ENCODE results near the gene BPIFB4.
"Not testable (repeated sequence)": the region's sequence is repeated elsewhere in the genome, so short reads cannot be mapped to it uniquely, and the experiment has no call there.

Gene BPIFB4

GRCh38 chr20:33079259-33079658 lies at the start of gene BPIFB4:
TSS of gene BPIFB4 (plus strand) at chr20:33079643. CDS start at chr20:33081527, 1,884 bp downstream.
- no peak for DNase-seq (ENCODE audit: low read depth, low spot score)

DNA sequence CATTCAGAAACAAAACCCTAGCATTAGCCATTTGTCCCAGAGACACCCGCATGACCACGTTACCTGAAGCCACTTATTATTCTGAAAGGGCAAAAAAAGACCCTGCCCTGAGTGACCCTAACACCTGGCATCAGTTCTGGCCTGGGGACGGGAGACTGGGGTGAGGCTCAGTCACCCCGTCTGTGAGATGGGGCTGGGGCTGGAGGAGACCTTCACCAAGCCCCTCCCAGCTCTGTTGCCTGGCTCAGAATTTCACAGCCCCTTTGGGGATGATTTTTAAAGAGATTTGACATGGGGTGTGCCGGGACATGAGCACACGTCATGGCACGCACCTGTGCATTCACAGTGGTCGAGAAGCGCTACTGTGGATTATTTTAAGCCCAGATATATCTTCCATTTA lies 49.4 kb upstream of the BPIFB4 start:
- DNase-seq (ENCODE audit: low read depth, low spot score) = no peak

DNA sequence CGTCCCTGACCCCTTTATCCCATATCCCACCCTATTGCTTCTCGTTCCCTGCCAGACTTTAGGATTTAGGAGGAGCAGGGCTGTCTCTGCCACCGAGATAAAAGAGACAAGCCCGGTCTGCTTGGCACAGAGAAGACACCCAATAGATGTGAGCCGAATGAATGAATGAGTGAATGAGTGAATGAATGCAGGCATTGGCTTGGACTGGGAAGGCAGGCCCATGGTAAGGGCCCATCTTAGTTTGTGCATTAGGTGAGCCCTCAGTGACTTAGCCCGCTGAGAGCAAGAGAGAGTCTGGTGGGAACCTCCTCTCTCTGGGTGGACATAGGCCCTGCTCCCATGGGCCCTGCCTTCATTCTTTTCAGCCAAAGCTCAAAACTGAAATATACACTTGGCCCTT lies 48.9 kb upstream of the BPIFB4 start:
- DNase-seq (ENCODE audit: low read depth, low spot score) = no peak

GRCh38 chr20:33031531-33031930 lies 47.9 kb upstream of the BPIFB4 start, which contains the start of gene BPIFB6:
TSS of gene BPIFB6 (plus strand) at chr20:33031648. CDS start at chr20:33031648, 0 bp downstream.
- DNase-seq (ENCODE audit: low read depth, low spot score) = no peak

- no peak for DNase-seq (ENCODE audit: low read depth, low spot score)
Measured at GRCh38 chr20:33032555-33032954, 46.9 kb upstream of the BPIFB4 start.

DNA sequence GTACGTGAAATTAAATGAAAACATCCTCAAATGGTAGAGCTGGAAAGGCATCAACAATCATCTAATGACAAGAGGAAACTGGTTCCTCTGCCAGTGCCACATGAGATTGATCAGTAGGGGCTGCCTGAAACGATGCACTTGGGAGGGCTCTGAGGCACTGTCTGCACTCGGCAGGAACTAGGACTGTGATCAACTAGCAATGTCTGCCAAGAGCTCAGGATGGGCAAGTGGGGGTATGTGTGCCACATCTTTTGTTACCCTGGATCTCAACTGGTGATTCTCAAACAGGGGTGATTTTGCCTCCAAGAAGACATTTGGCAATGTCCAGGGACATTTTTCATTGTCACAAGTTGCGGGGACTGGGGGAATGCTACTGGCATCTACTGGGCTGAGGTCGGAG lies 46.1 kb upstream of the BPIFB4 start:
- DNase-seq (ENCODE audit: low read depth, low spot score) = no peak

DNA sequence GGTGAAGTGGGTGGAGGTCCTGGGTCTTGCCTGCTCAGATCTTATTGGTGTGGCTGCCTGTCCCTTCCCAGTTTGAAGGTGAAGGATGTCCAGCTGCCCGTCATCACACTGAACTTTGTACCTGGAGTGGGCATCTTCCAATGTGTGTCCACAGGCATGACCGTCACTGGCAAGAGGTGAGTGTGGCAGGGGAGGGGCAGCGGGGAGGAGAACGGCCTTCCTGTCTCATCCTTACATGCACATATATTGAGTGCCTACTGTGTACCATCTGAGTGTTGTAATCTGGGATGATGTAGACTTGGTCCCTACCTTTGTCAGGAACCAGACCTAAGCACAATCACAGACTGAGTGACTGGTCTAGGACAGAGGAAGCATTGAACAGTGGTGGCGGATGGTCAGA lies 45.3 kb upstream of the BPIFB4 start:
- no peak for DNase-seq (ENCODE audit: low read depth, low spot score)

DNA sequence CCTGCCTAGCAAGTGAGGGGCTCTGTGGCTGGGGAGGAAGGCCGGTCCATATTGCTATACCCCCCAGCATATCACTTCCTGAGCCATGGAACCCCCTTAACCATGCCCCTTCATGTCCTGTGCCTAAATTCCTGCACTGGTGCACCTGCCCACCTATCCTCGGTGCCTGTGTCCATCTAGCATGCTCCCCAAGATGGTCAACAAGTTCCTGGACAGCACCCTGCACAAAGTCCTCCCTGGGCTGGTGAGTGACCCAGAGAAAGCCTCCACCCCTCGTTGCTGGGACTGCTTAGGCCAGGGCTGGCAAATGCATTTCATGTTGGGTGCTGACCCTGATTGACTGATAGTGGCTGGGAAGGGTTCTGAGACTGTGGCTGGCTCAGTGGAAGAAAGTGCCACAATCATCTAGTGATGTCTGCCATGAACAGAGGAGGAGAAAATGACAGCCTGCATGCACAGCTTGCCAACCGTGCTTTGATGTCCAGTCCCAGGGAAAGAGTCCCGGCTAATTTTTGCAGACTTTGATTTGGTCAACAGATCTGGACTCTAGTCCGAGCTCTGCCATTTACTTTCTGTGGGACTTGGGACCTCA lies 44.4 kb upstream of the BPIFB4 start:
- DNase-seq (ENCODE audit: low read depth, low spot score) = no peak

- no peak for DNase-seq (ENCODE audit: low read depth, low spot score)
Measured at GRCh38 chr20:33037456-33037855, 42.0 kb upstream of the BPIFB4 start.

- no peak for DNase-seq (ENCODE audit: low read depth, low spot score)
Measured at GRCh38 chr20:33038243-33038642, 41.2 kb upstream of the BPIFB4 start.

- no peak for DNase-seq (ENCODE audit: low read depth, low spot score)
Measured at GRCh38 chr20:33042430-33042829, 37.0 kb upstream of the BPIFB4 start.

DNA sequence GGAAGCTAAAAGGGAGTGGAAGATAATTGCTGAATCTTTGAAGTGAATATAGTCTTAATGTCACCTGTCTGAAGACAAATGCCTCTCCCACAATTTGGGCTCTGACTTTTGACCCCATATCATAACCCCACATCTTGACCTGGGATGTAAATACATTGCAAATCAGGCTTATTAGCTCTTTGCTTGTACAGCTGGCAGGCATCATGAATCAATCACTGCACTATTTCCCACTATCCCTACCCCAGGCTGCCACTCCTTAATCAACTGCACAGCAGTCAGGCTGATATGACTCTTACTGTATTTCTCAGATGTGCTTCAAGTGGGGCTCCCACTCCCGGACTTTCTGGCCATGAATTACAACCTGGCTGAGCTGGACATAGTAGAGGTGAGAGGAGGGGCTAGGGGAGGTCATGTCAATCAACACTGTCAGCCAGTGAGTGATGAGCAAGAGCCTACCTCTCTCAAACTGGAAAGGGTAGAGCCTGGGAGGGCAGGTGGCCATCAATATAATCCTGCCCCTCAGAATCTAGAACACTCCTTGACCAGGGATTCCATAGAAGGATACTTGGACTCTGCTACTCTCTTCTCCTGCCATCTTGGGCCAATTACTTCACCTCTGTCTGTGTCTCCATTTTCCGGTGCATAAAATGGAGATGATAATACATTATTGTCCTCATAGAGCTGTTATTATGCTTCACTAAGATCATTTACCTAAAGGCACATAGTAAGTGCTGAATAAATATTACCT lies 36.3 kb upstream of the BPIFB4 start:
- DNase-seq (ENCODE audit: low read depth, low spot score) = no peak

DNA sequence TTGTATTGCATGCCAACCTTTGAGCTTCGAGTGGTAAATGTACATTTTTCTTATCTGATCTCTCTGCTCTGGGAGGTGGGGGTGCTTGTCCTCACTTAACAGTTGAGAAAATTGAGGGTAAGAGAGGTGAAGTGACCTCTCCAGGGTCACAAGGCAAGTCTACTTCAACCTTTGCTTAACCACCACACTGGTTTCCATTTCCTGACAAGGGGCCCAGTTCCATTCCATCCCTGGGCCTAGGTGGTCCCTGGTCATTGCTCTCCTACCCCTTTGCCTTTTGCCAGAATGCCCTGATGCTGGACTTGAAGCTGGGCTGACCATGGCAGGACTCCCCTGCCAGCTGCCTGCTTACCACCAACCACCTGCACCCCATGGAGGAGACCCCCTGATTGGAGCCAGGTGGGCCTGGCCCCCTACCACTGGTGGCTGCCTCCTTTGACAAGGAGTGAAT lies 35.7 kb upstream of the BPIFB4 start:
- no peak for DNase-seq (ENCODE audit: low read depth, low spot score)

DNA sequence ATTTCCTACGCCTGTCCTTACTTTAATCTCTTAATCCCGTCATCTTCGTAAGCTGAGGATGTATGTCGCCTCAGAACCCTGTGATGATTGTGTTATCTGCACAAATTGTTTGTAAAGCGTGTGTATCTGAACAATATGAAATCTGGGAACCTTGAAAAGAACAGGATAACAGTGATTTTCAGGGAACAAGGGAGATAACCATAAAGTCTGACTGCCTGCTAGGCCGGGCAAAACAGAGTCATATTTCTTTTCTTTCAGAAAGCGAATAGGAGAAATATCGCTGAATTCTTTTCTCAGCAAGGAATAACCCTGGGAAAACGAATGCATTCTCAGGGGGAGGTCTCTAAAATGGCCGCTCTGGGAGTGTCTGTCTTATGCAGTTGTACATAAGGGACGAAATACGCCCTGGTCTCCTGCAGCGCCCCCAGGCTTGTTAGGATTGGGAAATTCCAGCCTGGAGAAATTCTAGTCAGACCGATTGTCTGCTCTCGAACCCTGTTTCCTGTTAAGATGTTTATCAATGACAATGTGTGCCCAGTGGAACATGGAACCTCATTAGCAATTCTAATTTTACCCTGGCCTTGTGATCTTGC lies 34.2 kb upstream of the BPIFB4 start:
- not testable (repeated sequence) for DNase-seq (ENCODE audit: low read depth, low spot score)

GRCh38 chr20:33046412-33046811 lies 33.0 kb upstream of the BPIFB4 start:
- DNase-seq (ENCODE audit: low read depth, low spot score) = no peak

- DNase-seq (ENCODE audit: low read depth, low spot score) = no peak
Measured at GRCh38 chr20:33051333-33051732, 28.1 kb upstream of the BPIFB4 start.

DNA sequence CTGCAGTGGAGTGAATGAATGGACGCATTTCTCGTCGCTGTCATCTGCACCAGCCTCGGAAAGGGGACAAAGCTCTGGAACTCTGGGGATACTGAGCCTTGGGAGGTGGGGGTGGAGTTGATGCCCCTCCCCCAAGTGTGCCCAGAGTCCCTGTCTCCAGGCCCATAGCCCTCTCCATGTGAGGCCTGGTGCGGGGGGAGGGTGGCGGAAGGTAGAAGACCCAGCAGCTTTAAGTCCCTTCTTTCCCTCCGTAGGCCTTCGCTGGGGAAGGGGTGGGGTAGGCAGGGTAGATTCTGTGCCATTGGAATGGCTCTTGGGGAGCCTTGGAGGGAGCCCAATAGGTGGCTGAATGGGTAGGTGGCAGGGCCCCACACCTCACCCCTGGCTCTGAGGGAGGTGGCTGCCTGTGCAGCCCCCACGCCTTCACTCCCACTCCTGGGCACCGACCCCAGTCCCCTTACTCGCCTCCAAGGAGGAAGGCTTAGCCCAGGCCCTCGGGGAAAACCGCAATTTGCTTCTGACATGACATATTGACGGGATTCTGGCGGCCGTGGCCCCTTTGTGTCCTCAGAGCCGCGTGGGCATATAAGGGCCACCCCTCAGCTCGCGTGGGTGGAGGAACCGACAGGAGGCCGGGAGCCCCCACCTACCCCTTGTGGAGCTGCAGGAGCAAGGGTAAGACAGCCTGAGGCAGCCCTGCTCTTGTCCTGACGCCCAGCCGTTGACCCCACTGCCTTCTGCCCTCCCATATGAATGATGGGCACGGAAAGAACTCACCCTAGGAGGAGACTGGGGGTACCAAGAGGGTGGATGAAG lies 25.9 kb upstream of the BPIFB4 start, which contains the start of gene BPIFB3:
Gene BPIFB3, plus strand, starts transcription at position 613 of the 816 bp plus-strand sequence. CDS start 1,533 bp downstream, outside the sequence.
- DNase-seq (ENCODE audit: low read depth, low spot score) = no peak

- DNase-seq (ENCODE audit: low read depth, low spot score) = no peak
Measured at GRCh38 chr20:33054381-33054780, 25.1 kb upstream of the BPIFB4 start.

- no peak for DNase-seq (ENCODE audit: low read depth, low spot score)
Measured at GRCh38 chr20:33054791-33055190, 24.7 kb upstream of the BPIFB4 start.

DNA sequence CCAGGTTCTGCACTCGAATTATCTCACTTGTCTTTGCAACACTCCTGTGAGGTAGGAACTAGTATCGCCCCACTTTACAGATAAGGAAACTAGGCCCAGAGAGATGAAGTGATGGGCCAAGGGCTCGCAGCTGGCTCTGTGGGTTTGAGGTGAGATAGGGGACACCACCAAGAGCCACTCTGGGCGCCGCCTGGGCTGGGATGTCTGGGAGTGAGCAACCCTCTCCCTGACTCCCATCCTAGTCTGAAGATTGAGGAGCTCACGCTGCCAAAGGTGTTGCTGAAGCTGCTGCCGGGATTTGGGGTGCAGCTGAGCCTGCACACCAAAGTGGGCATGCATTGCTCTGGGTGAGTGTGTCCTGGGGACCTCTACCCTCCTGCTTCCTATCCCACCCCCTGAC lies 20.3 kb upstream of the BPIFB4 start:
- no peak for DNase-seq (ENCODE audit: low read depth, low spot score)

GRCh38 chr20:33059741-33060390 lies 19.6 kb upstream of the BPIFB4 start:
- DNase-seq (ENCODE audit: low read depth, low spot score) = no peak
